Mucosa of gallbladder (tissue), 1 donor: ENCODE results near the gene FAM163A. TPM values are rescaled to one million over a fixed set of nuclear protein-coding genes. Genes with fewer than 3 reads are reported as not detected.
A peak's percentile ranks its signal among the peaks of the same experiment; 100 is the strongest.

Source experiments
- DNase-seq: peaks from one replicate; pipeline ENCODE4 v3.0.0-alpha.2; 2020; ENCODE audit warnings: low spot score
- total RNA-seq: library from RNA; stranded (reverse); gene quantifications from one replicate; pipeline ENCODE4 v1.2.1, GENCODE V29; 2021
- donor health status: DM: no; HTN: no; CAD: no.

FAM163A gene
- total RNA-seq, 1 donor from 2014 or later: 5.1 TPM

DNA sequence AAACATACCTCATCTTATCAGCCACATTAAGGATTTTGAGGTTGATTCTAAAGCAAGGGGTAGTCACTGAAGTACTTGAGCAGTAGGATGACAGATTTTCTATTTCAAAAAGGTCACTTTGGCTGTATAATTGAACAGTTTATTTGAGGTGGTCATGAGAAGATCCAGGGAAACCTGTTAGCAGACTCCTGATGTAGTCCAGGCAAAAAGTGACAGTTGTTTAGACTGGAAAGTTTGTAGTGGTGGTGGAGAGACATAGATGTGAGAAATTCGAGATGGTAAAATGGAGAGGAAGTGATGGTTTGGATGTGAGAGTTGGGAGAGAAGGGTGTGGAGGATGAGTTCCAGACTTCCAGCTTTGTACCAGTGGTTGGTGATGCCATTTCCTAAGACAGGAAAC lies 7.5 kb downstream of the FAM163A start:
- DNase-seq: no peak

DNA sequence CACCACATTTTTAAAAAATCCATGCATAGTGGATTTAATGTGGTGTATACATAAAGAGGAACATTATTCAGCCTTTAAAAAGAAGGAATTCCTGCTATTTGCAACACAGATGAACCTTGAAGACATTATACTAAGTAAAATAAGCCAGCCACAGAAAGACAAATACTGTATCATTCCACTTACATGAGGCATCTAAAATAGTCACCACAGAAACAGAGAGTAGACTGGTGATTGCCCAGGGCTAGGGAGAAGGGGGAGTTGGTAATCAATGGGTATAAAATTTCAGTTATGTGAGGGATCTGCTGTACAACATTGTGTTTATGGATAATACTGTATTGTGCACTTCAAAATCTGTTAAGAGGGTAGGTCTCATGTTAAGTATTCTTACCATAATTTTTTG lies 10.0 kb downstream of the FAM163A start:
- no peak for DNase-seq

DNA sequence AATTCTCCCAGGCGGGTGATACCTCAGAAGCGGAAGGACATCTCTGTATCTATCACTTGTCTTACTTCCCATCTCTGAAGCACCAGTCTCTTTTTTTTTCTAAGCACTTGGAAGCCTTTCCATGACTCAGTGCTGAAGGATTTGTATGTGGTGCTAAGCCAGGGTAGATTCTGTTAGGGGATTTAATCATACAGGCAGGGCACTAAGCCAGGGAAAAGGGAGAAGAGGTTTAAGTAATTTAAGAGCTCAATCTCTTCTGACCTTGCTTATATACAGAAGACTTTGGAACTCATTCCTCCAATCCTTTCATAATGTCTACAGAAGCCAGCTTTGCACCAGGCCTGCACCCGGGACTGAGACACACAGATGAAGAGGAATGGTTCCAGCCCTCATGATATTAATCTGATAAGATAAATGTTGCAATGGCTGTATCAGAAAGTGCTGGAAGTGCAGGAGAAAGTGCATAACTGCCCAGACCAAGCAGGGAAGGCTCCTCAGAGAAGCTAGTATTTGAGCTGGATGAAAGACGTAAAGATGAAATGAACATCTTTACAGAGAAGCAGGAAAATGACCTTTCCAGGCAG lies 11.0 kb downstream of the FAM163A start:
- DNase-seq: no peak

- no peak for DNase-seq
Measured at GRCh38 chr1:179757933-179758332, 14.8 kb downstream of the FAM163A start.

GRCh38 chr1:179760521-179760920 lies 17.4 kb downstream of the FAM163A start:
- no peak for DNase-seq

GRCh38 chr1:179761296-179761695 lies 18.2 kb downstream of the FAM163A start:
- no peak for DNase-seq

GRCh38 chr1:179761846-179762640 lies 19.0 kb downstream of the FAM163A start:
- DNase-seq: no peak

DNA sequence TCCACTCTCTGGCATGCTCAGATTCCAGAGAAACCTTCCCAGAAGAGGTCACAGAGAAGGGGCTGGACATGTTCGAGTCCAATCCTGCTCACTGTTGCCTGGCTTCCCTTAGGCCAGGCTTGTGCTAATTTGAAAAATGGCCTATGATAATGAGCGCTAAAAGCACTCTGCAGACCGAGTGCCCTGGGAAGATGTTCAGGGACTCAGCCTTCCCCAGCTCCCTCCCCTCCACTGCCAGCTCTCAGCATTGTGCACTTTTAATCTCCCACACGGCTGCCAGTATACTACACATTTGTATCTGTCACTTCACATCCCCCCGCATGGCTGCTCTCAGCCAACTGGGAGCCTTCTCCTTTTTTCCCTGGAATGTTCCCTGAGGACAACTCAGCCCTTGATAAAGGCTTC lies 24.1 kb downstream of the FAM163A start:
- DNase-seq: no peak

DNA sequence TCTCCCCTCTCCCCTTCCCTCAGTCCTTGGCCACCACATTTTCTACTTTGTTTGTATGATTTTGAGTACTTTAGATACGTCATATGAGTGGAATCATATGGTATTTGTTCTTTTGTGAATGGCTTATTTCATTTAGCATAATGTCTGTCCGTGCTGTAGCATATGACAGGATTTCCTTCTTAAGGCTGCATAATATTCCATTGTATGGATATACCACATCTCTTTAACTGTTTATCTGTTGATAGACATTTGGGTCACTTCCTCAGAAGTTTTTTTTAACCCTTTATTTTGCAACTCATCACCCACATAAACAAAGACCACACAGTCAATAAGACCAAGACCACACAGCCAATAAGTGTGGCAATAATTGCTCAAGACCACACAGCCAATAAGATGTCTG lies 24.9 kb downstream of the FAM163A start:
- DNase-seq: no peak

- DNase-seq: no peak
Measured at GRCh38 chr1:179770887-179771502, 27.9 kb downstream of the FAM163A start.

GRCh38 chr1:179773264-179773663 lies 30.2 kb downstream of the FAM163A start:
- DNase-seq: no peak

DNA sequence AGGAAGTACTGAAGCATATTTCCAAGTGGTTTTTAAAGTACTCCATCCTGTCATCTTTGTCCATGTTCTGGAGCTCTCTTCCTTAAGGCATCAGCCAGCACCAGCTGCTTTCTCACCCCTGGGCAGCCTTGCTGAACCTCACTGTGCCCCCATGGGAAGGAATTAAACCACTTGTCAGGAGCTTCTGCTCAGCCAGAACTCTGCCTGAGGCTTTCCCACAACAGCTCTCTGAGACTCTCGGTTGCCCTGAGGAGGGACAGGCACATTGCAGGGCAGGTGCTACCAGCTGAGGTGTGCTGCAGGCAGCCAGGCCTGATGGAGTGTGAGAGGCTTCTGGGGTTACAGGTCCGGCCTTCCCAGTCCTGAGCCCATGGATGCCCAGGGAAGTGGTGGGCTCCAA lies 30.9 kb downstream of the FAM163A start:
- DNase-seq: no peak

- no peak for DNase-seq
Measured at GRCh38 chr1:179774566-179774965, 31.5 kb downstream of the FAM163A start.

- DNase-seq: no peak
Measured at GRCh38 chr1:179775009-179775408, 31.9 kb downstream of the FAM163A start.

- DNase-seq: no peak
Measured at GRCh38 chr1:179776831-179777230, 33.7 kb downstream of the FAM163A start.

- no peak for DNase-seq
Measured at GRCh38 chr1:179777731-179778130, 34.6 kb downstream of the FAM163A start.

GRCh38 chr1:179779645-179780272 lies 36.7 kb downstream of the FAM163A start:
- no peak for DNase-seq

DNA sequence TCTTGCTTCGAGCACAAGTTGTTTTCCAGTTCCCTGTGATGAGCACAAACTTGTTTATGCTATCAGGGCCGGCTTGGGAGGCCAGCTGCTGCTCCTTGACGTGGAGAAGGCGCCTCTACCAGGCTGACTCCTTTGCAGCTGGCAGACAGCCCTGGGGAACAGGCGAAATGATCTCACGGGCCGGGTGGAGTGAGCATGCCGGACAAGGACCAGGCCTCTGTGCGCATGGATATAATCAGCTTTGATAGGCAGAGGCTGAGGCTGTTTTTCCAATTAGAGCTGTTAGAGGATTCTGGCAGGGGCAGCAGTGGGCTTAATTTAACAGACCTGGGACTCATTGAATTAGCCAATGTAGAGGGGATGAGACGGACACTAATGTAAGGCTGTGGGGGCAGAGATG lies 38.9 kb downstream of the FAM163A start:
- DNase-seq: peak; percentile 85

DNA sequence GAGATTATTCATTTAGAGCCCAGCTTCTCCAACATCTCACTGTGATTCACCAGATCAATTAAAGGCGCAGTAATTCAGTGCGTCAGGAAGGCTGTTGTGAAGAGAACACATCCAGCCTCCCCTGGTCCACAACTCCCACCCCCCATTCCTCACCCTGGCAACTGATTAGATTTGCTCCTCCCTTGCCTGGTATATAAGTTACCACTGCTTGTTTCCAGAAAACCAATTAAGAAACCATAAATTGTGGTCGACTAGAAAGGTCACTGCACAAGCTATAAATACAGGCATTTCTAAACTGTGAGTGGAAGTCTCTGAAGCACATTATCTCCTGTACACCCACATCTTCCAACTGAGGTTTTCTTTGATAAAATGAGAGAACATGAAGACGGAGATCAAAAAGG lies 41.9 kb downstream of the FAM163A start:
- no peak for DNase-seq

DNA sequence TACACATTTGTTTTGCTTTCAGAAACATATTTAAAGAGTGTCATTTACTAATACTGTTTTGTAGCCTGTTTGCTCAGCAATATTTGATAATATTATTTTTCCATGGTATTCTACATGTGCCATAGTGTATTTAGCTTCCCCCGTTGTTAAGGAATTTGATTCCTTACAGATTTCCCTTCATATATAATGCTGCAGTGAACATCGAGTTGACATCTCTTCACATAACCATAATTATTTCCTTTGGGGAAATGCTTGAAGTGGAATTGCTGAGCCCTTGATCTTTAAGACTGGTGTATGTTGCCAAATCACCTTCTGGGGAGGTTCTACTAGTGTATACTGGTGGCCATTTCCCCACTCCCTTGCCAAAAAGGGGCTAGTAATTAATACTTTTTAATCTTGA lies 42.6 kb downstream of the FAM163A start:
- DNase-seq: no peak

GRCh38 chr1:179786815-179787685 lies 44.0 kb downstream of the FAM163A start:
- peak; percentile 38 for DNase-seq

DNA sequence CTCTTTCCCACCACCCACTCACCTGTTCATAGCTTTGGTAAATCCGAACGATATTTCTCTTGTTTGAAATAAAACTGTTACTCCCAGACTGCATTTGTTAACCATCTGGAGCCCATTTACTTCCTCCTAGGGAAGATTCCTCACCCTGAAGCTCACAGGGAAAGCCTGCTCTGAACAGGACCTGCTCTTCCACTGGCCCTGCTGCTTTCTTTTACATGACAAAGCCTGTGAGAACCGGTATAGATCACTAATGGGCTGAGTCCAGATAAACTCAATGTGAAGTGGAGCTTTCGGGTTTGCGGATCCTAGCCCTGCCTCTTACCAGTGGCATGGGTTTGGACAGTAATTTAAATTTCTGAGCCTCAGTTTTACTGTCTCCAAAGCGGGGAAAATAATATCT lies 45.2 kb downstream of the FAM163A start:
- no peak for DNase-seq
